ENCODE data around the gene KRTAP10-12.

Gene KRTAP10-12

GRCh38 chr21:44699502-44700001 lies 2.6 kb downstream of the KRTAP10-12 start:
- no peak for DNase-seq (ENCODE audit: low spot score)

GRCh38 chr21:44700101-44701022 lies 3.4 kb downstream of the KRTAP10-12 start:
- no peak for DNase-seq (ENCODE audit: low spot score)

GRCh38 chr21:44701023-44701400 lies 4.0 kb downstream of the KRTAP10-12 start:
- DNase-seq (ENCODE audit: low spot score), result no peak

- DNase-seq (ENCODE audit: low spot score), result no peak
These were observed 4.6 kb downstream of the KRTAP10-12 start for GRCh38 chr21:44701541-44701940.

GRCh38 chr21:44702111-44702972 lies 5.4 kb downstream of the KRTAP10-12 start:
- DNase-seq (ENCODE audit: low spot score), result no peak

GRCh38 chr21:44702973-44703730 lies 6.2 kb downstream of the KRTAP10-12 start:
- no peak for DNase-seq (ENCODE audit: low spot score)

- no peak for DNase-seq (ENCODE audit: low spot score)
These were observed 7.0 kb downstream of the KRTAP10-12 start for GRCh38 chr21:44703731-44704635.

GRCh38 chr21:44704636-44705001 lies 7.6 kb downstream of the KRTAP10-12 start:
- DNase-seq (ENCODE audit: low spot score), result no peak

GRCh38 chr21:44706026-44706705 lies 9.2 kb downstream of the KRTAP10-12 start:
- no peak for DNase-seq (ENCODE audit: low spot score)

- DNase-seq (ENCODE audit: low spot score), result no peak
These were observed 10.0 kb downstream of the KRTAP10-12 start for GRCh38 chr21:44706706-44707581.

GRCh38 chr21:44708213-44708865 lies 11.4 kb downstream of the KRTAP10-12 start:
- DNase-seq (ENCODE audit: low spot score), result no peak

- DNase-seq (ENCODE audit: low spot score), result no peak
These were observed 12.0 kb downstream of the KRTAP10-12 start for GRCh38 chr21:44708866-44709425.

- no peak for DNase-seq (ENCODE audit: low spot score)
These were observed 12.7 kb downstream of the KRTAP10-12 start for GRCh38 chr21:44709426-44710293.

GRCh38 chr21:44710294-44710665 lies 13.3 kb downstream of the KRTAP10-12 start:
- DNase-seq (ENCODE audit: low spot score), result no peak

- no peak for DNase-seq (ENCODE audit: low spot score)
These were observed 13.9 kb downstream of the KRTAP10-12 start for GRCh38 chr21:44710756-44711326.

GRCh38 chr21:44711327-44712202 lies 14.6 kb downstream of the KRTAP10-12 start, which contains the start of gene TSPEAR:
TSS of gene TSPEAR (minus strand) at chr21:44711572. CDS start at chr21:44711514, 58 bp downstream.
- DNase-seq (ENCODE audit: low spot score), result no peak

All from hematopoietic multipotent progenitor cell treated with erythropoietin and hydrocortisone succinate and interleukin-3 and kit ligand, for 17 days (in vitro differentiated cells).